ENCODE results near the gene SLC35C1.

SLC35C1 gene

DNA sequence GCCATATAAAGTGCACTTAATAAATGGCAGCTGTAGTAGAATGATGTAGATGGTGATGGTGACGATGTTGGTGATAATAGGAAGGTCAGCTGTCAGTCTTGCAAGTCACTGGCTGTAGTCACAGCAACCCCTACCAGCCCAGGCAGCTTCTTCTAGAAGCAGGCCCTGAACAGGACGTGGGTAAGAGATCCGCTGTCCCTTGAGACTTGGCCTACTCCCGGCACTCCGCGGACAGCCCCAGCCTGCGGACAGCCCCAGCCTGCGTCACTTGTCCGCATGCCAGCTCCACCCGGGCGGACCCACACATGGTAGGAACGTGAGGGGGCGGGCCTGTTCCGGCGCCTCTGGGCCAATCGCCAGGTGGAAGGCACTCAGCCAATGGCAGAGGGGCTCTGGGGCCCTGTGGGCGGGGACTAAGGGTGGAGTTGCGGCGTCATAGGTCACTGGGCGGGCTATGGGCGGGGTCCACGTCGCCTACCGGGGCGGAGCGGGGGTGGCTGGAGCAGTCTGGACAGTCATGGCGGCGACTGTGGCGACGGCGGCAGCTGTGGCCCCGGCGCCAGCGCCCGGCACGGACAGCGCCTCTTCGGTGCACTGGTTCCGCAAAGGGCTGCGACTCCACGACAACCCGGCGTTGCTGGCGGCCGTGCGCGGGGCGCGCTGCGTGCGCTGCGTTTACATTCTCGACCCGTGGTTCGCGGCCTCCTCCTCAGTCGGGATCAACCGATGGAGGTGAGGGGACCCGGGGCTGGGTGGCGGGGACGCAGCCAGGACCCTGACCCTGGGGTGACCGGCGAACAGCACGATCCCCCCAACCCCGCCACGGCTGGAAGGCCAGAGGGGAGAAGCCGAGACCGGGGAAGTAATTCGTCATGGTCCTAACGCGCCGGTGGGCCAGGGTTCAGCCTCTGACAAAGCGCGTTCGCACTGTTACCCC is 42.3 kb downstream of the SLC35C1 start, which contains the start of gene CRY2:
CRY2 (plus strand) TSS at position 502 of the 937 bp plus-strand sequence; CDS start at position 518, 16 bp downstream.
- peak; percentile 98 for DNase-seq

DNA sequence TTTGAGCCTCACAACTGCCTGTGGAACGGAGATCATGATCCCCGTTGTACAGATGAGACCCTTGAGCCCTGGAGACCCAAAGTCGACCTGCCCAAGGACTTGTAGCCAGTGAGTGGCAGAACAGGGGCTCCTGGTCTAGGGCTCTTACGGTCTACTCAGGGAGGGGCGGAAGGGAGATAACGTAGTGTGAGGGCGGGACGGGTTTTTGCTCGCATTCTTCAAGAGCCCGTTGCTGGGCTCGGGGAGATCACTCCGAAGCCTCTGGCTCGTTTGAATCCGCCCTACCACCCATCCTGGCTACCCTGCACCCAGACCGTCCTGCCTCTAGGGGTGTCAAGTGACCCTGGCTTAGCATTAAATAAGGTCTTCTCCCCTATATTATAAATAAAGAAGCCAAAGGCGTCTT is 43.0 kb downstream of the SLC35C1 start:
- DNase-seq: peak; percentile 55

DNA sequence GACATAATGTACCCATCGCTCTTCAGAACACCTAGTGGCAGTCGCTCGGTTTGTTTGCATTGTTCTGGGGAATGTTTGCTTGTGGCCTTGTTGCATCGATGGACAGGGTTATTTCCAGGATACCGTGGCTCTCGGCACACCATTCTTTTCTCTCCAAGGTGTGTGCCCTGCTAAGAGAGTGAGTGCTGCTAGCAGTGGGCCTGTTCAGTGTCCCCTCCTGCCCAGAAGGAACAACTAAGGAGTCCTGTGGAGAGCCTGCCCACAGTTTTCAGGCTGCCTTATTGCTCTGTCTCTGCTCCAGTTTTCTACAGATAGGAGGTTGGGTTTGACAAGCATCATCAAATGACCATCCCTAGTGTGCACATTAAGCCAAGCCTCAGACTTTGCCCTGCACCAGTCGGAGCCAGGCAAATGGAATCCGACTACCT is 43.7 kb downstream of the SLC35C1 start:
- no peak for DNase-seq

DNA sequence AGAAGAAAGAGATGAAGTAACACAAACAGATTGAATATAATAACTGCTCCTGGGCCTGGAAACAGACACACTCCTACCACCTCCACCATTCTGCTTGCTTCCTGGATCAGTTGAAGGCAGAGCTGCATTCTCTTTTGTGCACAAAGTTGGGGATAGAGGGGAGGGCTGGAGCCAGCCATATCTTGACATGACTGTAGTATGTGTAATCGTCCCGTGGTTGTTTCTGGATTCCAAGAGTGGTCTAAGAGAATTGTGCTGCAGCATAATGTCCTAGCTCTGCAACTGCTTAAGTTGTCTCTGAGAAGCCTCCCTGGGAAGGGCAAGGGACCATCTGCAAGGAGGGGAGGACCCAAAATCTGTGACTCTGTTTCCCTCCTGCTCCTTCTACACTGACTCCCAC is 45.5 kb downstream of the SLC35C1 start:
- peak; percentile 58 for DNase-seq

DNA sequence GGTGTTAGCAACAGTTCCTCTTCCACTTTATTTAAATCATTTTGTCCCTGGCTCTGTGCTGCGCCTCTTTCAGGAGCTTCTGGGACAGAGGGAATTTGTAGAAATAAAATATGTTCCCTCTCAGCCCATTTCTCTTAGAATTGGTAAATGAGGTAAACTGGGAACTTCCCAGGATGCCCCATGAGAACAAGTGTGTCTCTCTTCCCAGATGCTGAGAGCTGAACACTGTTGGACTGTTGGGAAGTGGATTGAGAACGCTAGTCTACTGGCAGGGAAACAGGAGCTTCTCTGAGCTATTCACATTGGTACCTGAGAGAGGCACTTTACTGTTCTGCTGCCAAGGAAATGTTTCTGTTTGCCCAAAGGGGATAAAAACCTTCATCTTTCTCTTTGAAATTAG is 46.3 kb downstream of the SLC35C1 start:
- DNase-seq: no peak

DNA sequence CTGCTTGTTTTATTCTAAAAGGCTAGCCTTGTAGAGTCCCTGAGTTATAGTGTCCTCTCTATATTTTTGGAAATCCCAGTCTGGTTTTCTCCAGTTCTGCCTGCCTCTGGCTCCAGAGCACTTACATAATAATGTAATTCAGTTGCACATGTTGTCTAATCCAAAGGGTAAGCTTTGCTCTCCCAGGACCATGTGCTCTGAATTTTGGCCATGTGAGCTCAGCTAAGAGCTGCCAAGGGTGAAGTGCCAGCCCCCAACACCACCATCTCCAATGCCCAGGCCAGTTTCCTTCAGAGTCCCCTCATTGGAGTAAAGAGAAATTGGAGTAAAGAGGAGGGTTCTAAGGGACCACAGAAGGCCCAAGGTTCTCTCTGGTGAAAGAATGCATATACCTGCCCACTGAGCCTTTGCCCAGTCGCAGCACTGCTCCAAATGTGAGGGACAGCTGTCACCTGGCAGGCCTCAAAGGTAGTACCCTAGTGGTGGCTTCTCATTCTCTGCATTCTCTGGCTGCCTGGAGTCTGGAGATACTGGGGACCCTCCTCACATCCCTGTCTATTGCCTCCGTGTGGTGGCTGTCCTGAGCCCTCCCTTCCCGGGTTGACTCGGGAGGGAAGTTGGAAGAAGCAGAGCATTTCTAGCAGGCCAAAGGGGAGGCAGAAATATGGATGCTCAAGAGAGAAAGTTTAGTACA is 47.2 kb downstream of the SLC35C1 start:
- DNase-seq: no peak

DNA sequence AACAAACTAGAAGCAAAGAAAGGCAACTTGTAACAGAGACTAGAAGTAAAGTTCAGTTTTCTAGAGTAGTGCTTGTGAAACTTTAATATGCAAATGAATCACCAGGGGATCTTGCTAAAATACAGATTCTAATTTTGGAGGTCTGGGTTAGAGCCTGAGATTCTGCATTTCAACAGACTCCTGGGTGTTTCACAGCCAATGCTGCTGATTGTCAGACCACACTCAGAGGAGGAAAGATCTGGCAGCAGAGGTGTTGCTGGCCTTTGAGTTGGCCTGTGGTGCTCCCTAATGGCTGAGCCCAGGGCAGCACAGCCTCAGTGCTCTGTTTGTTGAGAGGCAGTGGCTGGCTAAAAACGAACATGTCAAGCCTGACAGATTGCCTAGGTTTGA is 47.8 kb downstream of the SLC35C1 start:
- no peak for DNase-seq

DNA sequence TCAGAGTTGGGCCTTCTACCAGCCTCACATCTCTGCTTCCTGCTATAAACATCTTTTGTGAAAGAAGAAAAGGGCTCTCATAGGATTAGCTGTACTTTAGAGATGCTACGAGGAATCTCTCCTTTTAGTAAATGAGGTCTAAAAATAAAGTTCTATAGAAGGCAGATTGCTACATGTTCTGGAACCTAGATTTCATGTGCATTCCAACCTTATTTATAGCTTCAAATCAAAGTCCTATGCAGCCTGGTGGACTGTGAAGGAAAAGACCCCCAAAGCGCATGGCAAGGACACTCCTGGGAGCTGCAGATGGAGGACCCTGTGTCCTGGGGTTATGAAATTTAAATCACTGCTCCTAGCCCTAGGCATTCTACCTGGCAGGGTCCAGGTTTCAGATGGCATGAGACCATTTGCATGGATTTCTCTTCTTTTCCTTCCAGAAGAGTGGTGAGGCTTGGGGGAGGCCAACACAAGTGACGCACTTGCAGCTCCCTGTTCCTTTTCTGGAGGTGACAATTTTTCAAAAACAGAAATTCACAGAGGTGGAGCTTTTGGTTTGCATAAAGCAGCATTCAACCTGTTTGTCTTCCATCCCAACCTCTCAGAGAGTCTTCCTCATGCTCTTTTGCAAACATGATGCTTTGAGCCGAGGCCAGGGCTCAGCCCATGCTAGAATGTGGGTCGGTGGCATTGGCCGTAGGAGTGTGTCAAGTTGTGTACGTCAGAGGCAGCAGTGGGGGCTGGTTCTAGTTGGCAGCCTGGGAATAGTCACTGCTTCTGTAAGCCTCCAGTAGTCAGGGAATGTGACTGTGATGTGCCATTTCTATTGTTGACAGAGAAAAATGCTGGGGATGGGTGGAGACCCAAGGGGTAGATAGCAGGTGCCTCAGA is 48.6 kb downstream of the SLC35C1 start:
- DNase-seq: no peak

DNA sequence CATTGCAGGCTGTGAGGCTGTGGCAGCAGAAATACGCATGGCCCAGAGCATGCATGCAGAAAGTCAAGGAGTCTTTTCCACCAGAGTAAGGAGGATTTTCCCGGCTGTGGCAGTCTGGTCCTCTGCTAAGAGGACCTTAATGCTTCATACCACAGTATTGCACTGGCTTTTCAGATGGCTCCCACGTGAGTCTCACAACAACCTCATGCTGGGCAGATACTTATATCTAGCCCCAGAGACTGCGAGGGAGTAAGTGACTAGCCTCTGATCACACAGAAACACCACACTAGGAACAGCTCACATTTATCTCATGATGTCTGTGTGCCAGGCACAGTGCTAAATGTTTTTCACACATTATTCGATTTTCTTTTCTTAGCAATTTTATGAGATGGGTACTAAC is 50.4 kb downstream of the SLC35C1 start:
- peak; percentile 7 for DNase-seq

DNA sequence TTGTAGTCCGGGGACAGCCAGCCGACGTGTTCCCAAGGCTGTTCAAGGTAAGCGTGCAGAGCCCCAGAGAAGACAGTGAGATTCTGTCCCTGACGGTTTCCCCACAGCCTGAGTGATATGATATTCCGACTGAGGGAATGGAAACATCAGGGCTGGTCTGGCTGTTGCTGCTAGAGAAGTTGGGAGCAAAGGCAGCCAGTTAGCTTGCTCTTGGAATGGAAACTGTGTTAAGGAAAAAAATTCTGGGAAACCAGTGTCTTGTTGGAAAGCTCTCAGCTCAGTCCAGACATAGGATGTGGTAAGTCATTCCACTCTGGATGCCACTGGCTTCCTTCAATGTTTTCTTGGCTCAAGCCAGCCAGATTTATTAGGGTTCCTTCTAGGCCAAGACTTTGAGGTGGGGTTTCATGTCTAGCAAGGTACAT is 51.1 kb downstream of the SLC35C1 start:
- peak; percentile 44 for DNase-seq

DNA sequence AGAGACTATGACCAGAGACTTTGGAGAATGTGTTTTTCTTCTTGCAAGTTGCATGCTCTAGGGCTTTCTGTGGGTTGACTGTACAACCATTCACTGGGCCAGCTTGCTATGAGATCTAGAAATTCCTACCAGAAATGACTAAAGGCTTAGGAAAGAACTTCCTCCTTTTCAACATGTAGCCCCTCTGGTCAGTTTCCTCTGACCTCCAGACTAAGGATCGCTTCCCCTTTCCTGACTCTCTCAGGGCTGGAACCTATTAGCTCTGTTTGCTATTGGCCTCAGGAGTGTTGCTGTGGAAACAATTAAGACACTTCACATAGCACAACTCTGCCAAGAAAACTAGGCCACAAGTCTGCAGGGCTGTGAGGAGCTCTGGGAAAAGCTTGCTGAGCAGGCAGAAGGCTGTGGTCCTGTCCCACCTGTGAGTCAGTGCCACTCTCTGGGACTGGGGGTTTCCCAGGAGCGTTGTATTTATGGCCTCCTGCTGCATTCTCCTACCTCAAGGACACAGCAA is 53.1 kb downstream of the SLC35C1 start:
- peak; percentile 89 for DNase-seq

DNA sequence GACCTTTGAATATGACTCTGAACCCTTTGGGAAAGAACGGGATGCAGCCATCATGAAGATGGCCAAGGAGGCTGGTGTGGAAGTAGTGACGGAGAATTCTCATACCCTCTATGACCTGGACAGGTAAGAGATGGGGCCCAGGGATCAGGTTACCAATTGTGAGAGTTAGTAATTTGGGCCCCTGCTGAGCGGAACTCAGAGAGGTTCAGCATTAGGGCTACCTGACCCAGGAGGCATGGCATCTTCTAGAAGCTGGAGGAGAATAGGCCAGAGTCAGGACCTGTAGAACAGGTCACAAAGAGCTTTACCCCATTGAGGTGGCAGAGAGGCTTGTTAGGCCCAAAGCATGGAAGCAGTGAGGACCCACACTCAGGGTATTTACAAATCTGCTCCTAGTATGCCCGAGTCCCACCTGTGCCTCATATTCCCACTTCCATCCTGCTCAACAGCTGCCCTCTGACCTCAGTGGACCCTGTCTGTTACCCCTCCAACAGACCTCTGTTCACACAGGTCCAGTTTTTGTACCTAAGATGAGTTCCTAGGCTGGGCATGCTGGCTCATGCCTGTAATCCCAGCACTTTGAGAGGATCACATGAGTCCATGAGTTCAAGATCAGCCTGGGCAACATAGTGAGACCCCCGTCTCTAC is 53.9 kb downstream of the SLC35C1 start:
- no peak for DNase-seq

DNA sequence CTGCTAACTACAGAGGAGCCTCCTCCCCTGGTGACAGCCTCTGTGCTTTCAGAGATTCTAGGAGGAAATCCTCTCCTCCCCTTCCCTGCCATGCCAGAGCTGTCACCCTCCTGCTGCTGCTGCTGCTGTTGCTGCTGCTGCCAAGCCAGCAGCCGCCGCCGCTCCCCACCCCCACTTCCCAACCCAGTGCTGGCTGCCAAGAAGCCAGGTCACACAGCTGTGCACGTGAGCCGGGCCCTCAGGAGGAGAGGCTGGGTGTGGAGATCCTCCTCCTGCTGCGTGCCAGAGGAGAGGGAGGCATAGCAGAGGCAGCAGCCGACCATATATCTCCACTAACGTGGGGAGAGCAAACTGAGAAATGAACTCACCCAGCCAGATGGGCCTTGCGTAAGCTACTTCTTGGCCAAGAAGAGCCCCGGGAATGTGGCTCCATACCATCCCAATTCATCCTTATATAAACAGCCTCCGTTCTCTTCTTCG is 54.8 kb downstream of the SLC35C1 start:
- DNase-seq: peak; percentile 99

DNA sequence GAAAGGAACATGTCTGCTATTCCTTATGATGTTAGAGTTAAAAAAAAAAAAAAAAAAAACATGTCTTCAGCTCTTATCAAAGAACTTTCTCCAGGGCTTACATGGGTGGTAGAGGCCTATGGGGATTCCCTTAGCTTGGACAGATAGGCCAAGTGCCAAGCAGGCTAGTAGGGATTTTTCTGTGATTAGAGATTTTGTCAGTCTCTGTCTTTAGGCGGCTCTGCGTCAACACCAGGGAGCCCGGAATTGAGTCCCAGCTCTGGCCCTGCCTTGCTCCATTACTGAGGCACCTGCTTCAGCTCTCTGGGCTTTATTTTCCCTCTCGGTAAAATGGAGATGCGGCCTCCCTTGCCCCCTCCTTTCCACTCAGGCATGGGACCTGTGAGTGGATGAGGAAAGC is 55.4 kb downstream of the SLC35C1 start:
- DNase-seq: no peak

DNA sequence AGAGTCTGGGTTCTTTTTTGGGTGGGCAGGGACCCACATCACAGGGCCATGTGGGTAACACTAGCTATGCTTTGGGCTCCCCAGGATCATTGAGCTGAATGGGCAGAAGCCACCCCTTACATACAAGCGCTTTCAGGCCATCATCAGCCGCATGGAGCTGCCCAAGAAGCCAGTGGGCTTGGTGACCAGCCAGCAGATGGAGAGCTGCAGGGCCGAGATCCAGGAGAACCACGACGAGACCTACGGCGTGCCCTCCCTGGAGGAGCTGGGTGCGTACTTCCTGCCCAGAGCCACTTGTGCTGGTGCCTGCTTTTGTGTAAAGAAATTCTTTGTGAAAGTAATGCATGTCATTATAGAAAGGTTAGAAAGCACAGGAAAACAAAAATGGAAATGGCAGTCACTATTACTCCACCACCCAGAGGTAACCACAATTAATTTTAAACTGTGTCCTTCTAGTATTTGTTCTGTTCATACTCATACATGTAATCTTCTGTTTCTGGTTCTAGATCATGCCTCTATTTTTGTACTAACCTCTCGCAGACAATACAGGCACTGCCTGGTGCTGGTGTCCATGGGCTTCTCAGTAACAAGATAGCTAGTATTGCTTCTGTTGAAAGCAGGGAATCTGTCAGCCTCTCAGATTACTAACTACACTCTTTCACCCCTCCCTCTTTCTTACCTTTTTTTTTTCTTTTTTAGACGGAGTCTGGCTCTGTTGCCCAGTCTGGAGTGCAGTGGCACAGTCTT is 56.0 kb downstream of the SLC35C1 start:
- no peak for DNase-seq

Measured in fibroblast of skin of scalp (primary cell).